OCI-LY7 (cell line): ENCODE measurements around the gene PARP12. TPM values are rescaled to one million over a fixed set of nuclear protein-coding genes. Genes with fewer than 3 reads are reported as not detected.

ENCODE experiments used
- BruUV-seq: library from RNA; stranded (reverse); fragments of 400-500 nt; replicated peaks from 2 replicates; lab custom pipeline; 2021; lab: Mats Ljungman, UMichigan
- CTCF ChIA-PET: fragments of 300-600 bp; sonication (Branson Sonifier 250); formaldehyde crosslinking; loops from one replicate; lab custom pipeline; 2022; ENCODE audit warnings: antibody characterized with exemption; ENCODE audit not compliant: unreplicated experiment; lab: Charles Lee
- POLR2A ChIA-PET: fragments of 300-600 bp; sonication (Branson Sonifier 250); formaldehyde crosslinking; loops from one replicate; lab custom pipeline; 2022; ENCODE audit warnings: antibody characterized with exemption; lab: Charles Lee
- DNase-seq: peaks from one replicate; pipeline ENCODE4 v3.0.0-alpha.2; 2015; ENCODE audit warnings: low spot score
- H2AFZ ChIP-seq: fragments of 200-600 bp; sonication (generic), shearing (Covaris generic); 2 replicates; pipeline ENCODE4 v1.6.1; 2014; ENCODE audit warnings: mild to moderate bottlenecking, antibody characterized with exemption, low read length, moderate library complexity
- H3K27ac ChIP-seq: fragments of 200-600 bp; sonication (generic); 2 replicates; pipeline ENCODE4 v1.5.1; 2014; ENCODE audit warnings: mixed run types, low read depth, mild to moderate bottlenecking, moderate library complexity, low read length, inconsistent platforms; ENCODE audit not compliant: poor library complexity, severe bottlenecking
- H3K36me3 ChIP-seq: fragments of 200-600 bp; sonication (generic); 2 replicates; pipeline ENCODE4 v1.6.1; 2014; ENCODE audit warnings: mild to moderate bottlenecking, antibody characterized with exemption, low read length, moderate library complexity, mixed read lengths; ENCODE audit not compliant: insufficient read depth
- H3K4me1 ChIP-seq: fragments of 200-600 bp; sonication (generic); 2 replicates; pipeline ENCODE4 v1.5.1; 2014; ENCODE audit warnings: mild to moderate bottlenecking, low read length; ENCODE audit not compliant: insufficient read depth, poor library complexity, severe bottlenecking
- H3K4me2 ChIP-seq: fragments of 200-600 bp; sonication (generic); 2 replicates; pipeline ENCODE4 v1.6.1; 2014; ENCODE audit warnings: mild to moderate bottlenecking, low read length
- H3K4me3 ChIP-seq: fragments of 200-600 bp; sonication (generic); 2 replicates; pipeline ENCODE4 v1.5.1; 2014; ENCODE audit warnings: mild to moderate bottlenecking, low read depth, low read length; ENCODE audit not compliant: poor library complexity, severe bottlenecking
- H3K79me2 ChIP-seq: fragments of 200-600 bp; sonication (generic); 2 replicates; pipeline ENCODE4 v1.6.1; 2016; ENCODE audit warnings: low read depth, mild to moderate bottlenecking, low read length, moderate library complexity, mixed read lengths; ENCODE audit not compliant: insufficient read depth
- H3K9me2 ChIP-seq: fragments of 200-600 bp; sonication (generic); 2 replicates; pipeline ENCODE4 v1.6.1; 2016; ENCODE audit warnings: mild to moderate bottlenecking, low read length, mixed read lengths; ENCODE audit not compliant: insufficient read depth
- H3K9me3 ChIP-seq: fragments of 200-600 bp; sonication (generic); 2 replicates; pipeline ENCODE4 v1.6.1; 2014; ENCODE audit warnings: mild to moderate bottlenecking, mixed run types, low read length, mixed read lengths
- H4K20me1 ChIP-seq: fragments of 200-600 bp; sonication (generic); 2 replicates; pipeline ENCODE4 v1.6.1; 2014; ENCODE audit warnings: mild to moderate bottlenecking, antibody characterized with exemption, low read length, moderate library complexity, mixed read lengths; ENCODE audit not compliant: insufficient read depth
- EZH2phosphoT487 ChIP-seq: fragments of 200-600 bp; sonication (generic); IDR thresholded peaks from 2 replicates; pipeline ENCODE4 v1.6.1; 2018; ENCODE audit warnings: low read depth, borderline replicate concordance, mild to moderate bottlenecking, mixed run types, antibody characterized with exemption, low read length, moderate library complexity, mixed read lengths
- intact Hi-C: fragments of 100-400 bp; cut with micrococcal nuclease; formaldehyde crosslinking; loops from one replicate; pipeline ENCODE4 v1.10.0; 2022; ENCODE audit not compliant: unreplicated experiment
- total RNA-seq, 2 experiments: library from RNA; depleted of rRNA in 1 of 2; stranded (reverse); fragments of >200 nt in 1 of 2; shearing (Covaris generic) in 1 of 2; gene quantifications; 2 replicates each; pipeline ENCODE4 v1.2.3, GENCODE V29; 2014 to 2022
- TF ChIP-seq, protein P1 (sequence below): fragments of 200-600 bp; sonication (generic); conservative IDR thresholded peaks from 2 replicates; pipeline ENCODE4 v1.5.1; 2014; ENCODE audit warnings: mild to moderate bottlenecking, antibody characterized with exemption, low read length, moderate library complexity, mixed read lengths

Gene PARP12
- total RNA-seq, 2 experiments from 2014 or later = 6.5 to 12.5 TPM

GRCh38 chr7:139989366-139990141, 73.2 kb downstream of the PARP12 start:
- Histone ChIP-seq H3K36me3 (no peaks in the 10 kb centered on the region), H3K4me3 (peak overlapping the region; percentile 14), H2AFZ (peak overlapping the region; percentile 80; the same call in 1 of the 2 replicates), H3K4me1 (peaks cover 18% of the 10 kb centered on the region), H3K9me2 (no peaks in the 10 kb centered on the region), H3K9me3 (no peaks in the 10 kb centered on the region), H3K27ac (no peak overlapping the region), H3K79me2 (no peaks in the 10 kb centered on the region), H3K4me2 (peak overlapping the region; percentile 54), H4K20me1 (no peaks in the 10 kb centered on the region)
- ChIA-PET CTCF (interaction anchor here (0.6 kb wide), 1 partner anchor 157 kb away, joined by 3 read pairs; no protein-coding TSS in a partner anchor), POLR2A (interaction anchor here (0.6 to 1.2 kb wide), 4 partner anchors 28 to 531 kb away, joined by 3 read pairs; no protein-coding TSS in a partner anchor)
- no TSS peak for BruUV-seq
- peak; percentile 55 for DNase-seq
- no peak for TF ChIP-seq EZH2phosphoT487
- TF ChIP-seq, protein P1, sequence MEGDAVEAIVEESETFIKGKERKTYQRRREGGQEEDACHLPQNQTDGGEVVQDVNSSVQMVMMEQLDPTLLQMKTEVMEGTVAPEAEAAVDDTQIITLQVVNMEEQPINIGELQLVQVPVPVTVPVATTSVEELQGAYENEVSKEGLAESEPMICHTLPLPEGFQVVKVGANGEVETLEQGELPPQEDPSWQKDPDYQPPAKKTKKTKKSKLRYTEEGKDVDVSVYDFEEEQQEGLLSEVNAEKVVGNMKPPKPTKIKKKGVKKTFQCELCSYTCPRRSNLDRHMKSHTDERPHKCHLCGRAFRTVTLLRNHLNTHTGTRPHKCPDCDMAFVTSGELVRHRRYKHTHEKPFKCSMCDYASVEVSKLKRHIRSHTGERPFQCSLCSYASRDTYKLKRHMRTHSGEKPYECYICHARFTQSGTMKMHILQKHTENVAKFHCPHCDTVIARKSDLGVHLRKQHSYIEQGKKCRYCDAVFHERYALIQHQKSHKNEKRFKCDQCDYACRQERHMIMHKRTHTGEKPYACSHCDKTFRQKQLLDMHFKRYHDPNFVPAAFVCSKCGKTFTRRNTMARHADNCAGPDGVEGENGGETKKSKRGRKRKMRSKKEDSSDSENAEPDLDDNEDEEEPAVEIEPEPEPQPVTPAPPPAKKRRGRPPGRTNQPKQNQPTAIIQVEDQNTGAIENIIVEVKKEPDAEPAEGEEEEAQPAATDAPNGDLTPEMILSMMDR = no peak
- intact Hi-C loops = loop anchor here (2.0 kb wide), 1 partner anchor 73 kb away; no protein-coding TSS in a partner anchor

- Histone ChIP-seq H3K9me2 (no peaks in the 10 kb centered on the region), H3K9me3 (no peaks in the 10 kb centered on the region), H3K79me2 (no peaks in the 10 kb centered on the region), H4K20me1 (no peaks in the 10 kb centered on the region), H3K4me1 (peaks cover 18% of the 10 kb centered on the region), H3K4me3 (no peak overlapping the region), H3K36me3 (no peaks in the 10 kb centered on the region), H2AFZ (no peak overlapping the region), H3K4me2 (no peak overlapping the region), H3K27ac (no peak overlapping the region)
- intact Hi-C loops = no loop called here
- BruUV-seq = no TSS peak
- ChIA-PET POLR2A (interaction anchor here (0.5 to 1.0 kb wide), 6 partner anchors 19 to 359 kb away, joined by 3 to 5 read pairs (median 3); no protein-coding TSS in a partner anchor), CTCF (interaction anchor here (0.6 to 0.8 kb wide), 3 partner anchors 10 to 18 kb away, joined by 3 to 5 read pairs (median 3); no protein-coding TSS in a partner anchor)
- no peak for DNase-seq
- TF ChIP-seq, protein P1 = peak; percentile 66
- TF ChIP-seq EZH2phosphoT487 = no peak
These were observed 74.8 kb downstream of the PARP12 start for GRCh38 chr7:139987691-139988516.
